H1 (cell line): ENCODE data around the gene CCPG1. TPM values are rescaled to one million over a fixed set of nuclear protein-coding genes. Genes with fewer than 3 reads are reported as not detected.

ENCODE experiments used
- TAF1 ChIP-seq: IDR thresholded peaks from 2 replicates; pipeline ENCODE4 v1.6.1; 2011; ENCODE audit warnings: mild to moderate bottlenecking, low read depth, low read length
- polyA plus RNA-seq, 7 experiments: library from polyadenylated mRNA; depleted of rRNA in 3 of 7; stranded (reverse) in 5 of 7; unstranded in 2 of 7; fragments of >200 nt in 5 of 7; fragments of 200-250 nt in 2 of 7; gene quantifications; 1 replicate in 5 of 7; 2 replicates in 1 of 7; 4 replicates in 1 of 7; pipeline versions ENCODE4 v1.2.1 to v1.2.3, GENCODE V29; 2011 to 2013; ENCODE audit warnings: missing spikeins in 2 of 7, mixed read lengths in 2 of 7
- total RNA-seq: library from RNA; stranded (reverse); fragmentation: NEBNext Ultra II Directional; extraction: Animal tissue kit (Norgen Biotek cat#: 25700); gene quantifications from 2 replicates; pipeline ENCODE4 v1.2.1, GENCODE V29; 2021
- TF ChIP-seq, protein P1 (sequence below), 3 experiments: IDR thresholded peaks; 1 replicate in 2 of 3; 2 replicates in 1 of 3; pipeline versions ENCODE4 v1.5.1 to v1.6.1; 2011; ENCODE audit warnings: low read length in 3 of 3, mild to moderate bottlenecking in 3 of 3, inconsistent platforms in 2 of 3, low read depth in 1 of 3, moderate library complexity in 1 of 3; ENCODE audit not compliant: insufficient read depth in 1 of 3; ENCODE audit errors: control extremely low read depth in 1 of 3

The CCPG1 gene
- total and polyA plus RNA-seq, 2 of the 8 experiments (the other 6 are each of a cell fraction or from before 2014, with no cell fraction given), result 2.3 to 13.2 TPM

DNA sequence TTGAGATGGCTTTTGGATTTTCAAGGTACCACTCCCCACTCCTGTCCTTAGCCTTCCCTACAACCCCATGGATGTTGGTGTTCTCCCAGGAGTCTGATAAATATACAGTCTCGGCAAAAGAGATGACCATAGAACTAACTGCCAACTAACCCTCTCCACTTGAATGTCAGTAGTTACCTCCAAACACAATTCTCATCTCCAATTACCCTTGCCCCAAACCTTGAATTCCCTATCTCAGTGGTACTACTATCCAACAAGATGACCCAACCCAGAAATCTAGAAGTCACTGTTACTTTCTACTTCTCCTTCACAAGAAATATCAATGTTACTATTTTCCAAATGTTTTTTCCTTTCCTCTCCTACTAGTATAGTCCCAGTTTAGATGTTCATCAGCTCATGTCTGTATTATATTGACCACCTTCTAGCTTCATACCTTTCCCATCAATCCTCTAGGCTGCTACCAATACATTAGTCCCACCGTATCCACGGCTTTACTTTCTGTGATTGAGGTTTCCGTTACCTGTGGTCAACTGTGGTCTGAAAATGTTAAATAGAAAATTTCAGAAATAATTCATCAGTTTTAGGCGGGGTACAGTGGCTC is 51.1 kb downstream of the CCPG1 start (continued):
- TF ChIP-seq, protein P1, sequence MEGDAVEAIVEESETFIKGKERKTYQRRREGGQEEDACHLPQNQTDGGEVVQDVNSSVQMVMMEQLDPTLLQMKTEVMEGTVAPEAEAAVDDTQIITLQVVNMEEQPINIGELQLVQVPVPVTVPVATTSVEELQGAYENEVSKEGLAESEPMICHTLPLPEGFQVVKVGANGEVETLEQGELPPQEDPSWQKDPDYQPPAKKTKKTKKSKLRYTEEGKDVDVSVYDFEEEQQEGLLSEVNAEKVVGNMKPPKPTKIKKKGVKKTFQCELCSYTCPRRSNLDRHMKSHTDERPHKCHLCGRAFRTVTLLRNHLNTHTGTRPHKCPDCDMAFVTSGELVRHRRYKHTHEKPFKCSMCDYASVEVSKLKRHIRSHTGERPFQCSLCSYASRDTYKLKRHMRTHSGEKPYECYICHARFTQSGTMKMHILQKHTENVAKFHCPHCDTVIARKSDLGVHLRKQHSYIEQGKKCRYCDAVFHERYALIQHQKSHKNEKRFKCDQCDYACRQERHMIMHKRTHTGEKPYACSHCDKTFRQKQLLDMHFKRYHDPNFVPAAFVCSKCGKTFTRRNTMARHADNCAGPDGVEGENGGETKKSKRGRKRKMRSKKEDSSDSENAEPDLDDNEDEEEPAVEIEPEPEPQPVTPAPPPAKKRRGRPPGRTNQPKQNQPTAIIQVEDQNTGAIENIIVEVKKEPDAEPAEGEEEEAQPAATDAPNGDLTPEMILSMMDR (IDR thresholded peaks at IDR 0.05; ENCODE audit: control extremely low read depth in 1 of 3, insufficient read depth in 1 of 3, low read depth in 1 of 3, low read length in 3 of 3), result no peak
- TF ChIP-seq TAF1, result no peak
